ENCODE measurements around the gene MSX1.
"Not testable (repeated sequence)": the region's sequence is repeated elsewhere in the genome, so short reads cannot be mapped to it uniquely, and the experiment has no call there.

MSX1 gene

DNA sequence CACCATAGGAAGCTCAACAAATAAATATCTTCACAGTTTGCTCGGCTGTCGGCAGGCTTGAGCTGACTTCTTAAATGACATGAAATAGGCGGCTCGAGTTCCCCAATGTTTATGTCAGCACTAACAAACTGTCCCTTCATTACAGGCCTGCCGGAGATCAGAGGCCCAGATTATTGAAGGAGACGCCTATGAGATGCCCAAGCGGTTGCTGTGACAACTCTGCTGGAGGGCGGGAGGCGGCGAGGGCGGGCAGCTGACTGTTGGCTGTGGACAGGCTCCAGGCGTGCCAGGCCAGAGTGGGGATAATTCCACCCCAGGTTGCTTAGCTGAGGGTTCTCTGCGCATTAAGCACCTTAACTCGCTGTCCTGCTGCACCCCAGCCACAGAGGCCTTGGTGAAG lies 39.2 kb upstream of the MSX1 start:
- DNase-seq (ENCODE audit: extremely low read depth, low read depth): no peak
- H3K4me3 ChIP-seq (replicated peaks; ENCODE audit: low read depth, low read length): no peak overlapping the region
- TF ChIP-seq, protein P1, sequence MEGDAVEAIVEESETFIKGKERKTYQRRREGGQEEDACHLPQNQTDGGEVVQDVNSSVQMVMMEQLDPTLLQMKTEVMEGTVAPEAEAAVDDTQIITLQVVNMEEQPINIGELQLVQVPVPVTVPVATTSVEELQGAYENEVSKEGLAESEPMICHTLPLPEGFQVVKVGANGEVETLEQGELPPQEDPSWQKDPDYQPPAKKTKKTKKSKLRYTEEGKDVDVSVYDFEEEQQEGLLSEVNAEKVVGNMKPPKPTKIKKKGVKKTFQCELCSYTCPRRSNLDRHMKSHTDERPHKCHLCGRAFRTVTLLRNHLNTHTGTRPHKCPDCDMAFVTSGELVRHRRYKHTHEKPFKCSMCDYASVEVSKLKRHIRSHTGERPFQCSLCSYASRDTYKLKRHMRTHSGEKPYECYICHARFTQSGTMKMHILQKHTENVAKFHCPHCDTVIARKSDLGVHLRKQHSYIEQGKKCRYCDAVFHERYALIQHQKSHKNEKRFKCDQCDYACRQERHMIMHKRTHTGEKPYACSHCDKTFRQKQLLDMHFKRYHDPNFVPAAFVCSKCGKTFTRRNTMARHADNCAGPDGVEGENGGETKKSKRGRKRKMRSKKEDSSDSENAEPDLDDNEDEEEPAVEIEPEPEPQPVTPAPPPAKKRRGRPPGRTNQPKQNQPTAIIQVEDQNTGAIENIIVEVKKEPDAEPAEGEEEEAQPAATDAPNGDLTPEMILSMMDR (IDR thresholded peaks at IDR 0.05; ENCODE audit: low read depth, low read length, missing control alignments): no peak

DNA sequence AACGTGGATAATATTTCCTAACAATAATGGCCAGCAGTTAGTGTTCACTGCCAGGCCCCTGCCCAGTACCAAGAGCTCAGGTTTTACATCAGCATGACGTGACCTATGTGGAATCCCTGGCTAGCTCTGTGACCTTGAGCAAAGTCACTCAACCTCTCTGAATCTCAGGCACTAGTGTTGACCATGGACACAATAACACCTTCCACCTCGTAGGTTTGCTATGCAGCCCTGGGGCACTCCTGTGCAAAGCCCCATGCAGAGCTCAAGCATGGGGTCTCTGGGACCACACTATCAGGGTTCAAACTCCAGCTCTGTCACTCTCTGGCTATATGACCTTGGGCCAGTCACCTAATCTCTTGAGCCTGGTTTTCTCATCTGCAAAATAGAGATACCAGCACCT lies 38.7 kb upstream of the MSX1 start:
- TF ChIP-seq, protein P1 (IDR thresholded peaks at IDR 0.05; ENCODE audit: low read depth, low read length, missing control alignments): no peak
- no peak overlapping the region for H3K4me3 ChIP-seq (replicated peaks; ENCODE audit: low read depth, low read length)
- no peak for DNase-seq (ENCODE audit: extremely low read depth, low read depth)

DNA sequence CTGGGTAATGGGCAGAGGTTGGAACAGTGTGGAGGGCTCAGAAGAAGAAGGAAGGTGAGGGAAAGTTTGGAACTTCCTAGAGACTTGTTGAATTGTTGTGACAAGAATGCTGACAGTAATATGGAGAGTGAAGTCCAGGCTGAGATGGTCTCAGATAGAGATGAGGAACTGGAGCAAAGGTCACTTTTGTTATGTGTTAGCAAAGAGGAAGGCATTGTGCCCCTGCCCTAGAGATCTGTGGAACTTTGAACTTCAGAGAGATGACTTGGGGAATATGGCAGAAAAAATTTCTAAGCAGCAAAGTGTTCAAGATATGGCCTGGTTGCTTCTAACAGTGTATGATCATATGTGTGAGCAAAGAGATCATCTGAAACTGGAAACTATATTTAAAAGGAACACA lies 37.9 kb upstream of the MSX1 start:
- no peak for DNase-seq (ENCODE audit: extremely low read depth, low read depth)
- TF ChIP-seq, protein P1 (IDR thresholded peaks at IDR 0.05; ENCODE audit: low read depth, low read length, missing control alignments): no peak
- no peak overlapping the region for H3K4me3 ChIP-seq (replicated peaks; ENCODE audit: low read depth, low read length)

- not testable (repeated sequence) for H3K4me3 ChIP-seq (replicated peaks; ENCODE audit: low read depth, low read length); DNase-seq (ENCODE audit: extremely low read depth, low read depth)
Observed at GRCh38 chr4:4822286-4822685, 37.2 kb upstream of the MSX1 start.

GRCh38 chr4:4823621-4824162 lies 35.8 kb upstream of the MSX1 start:
- no peak overlapping the region for H3K4me3 ChIP-seq (replicated peaks; ENCODE audit: low read depth, low read length)
- TF ChIP-seq, protein P1 (IDR thresholded peaks at IDR 0.05; ENCODE audit: low read depth, low read length, missing control alignments): no peak
- DNase-seq (ENCODE audit: extremely low read depth, low read depth): no peak

GRCh38 chr4:4824232-4824631 lies 35.2 kb upstream of the MSX1 start:
- TF ChIP-seq, protein P1 (IDR thresholded peaks at IDR 0.05; ENCODE audit: low read depth, low read length, missing control alignments): no peak
- no peak for DNase-seq (ENCODE audit: extremely low read depth, low read depth)
- H3K4me3 ChIP-seq (replicated peaks; ENCODE audit: low read depth, low read length): no peak overlapping the region

DNA sequence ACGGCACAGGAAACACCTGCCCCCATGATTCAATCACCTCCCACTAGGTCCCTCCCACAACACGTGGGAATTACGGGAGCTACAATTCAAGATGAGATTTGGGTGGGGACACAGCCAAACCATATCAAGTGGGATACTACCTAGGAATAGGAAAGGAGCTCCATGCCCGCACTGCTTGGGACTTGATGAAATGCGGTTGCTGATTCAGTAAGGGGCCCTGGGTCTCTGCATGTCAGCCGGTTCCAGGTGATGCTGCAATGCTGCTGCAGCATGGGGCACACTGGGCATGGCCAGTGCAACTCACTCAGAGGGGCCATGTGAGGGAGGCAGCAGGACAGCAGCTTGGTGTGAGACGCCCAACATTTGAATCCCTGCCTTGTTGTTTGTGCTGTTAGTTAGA lies 34.0 kb upstream of the MSX1 start:
- no peak overlapping the region for H3K4me3 ChIP-seq (replicated peaks; ENCODE audit: low read depth, low read length)
- TF ChIP-seq, protein P1 (IDR thresholded peaks at IDR 0.05; ENCODE audit: low read depth, low read length, missing control alignments): no peak
- DNase-seq (ENCODE audit: extremely low read depth, low read depth): no peak
